Measurements from ENCODE around the gene C9orf78. TPM values are rescaled to one million over a fixed set of nuclear protein-coding genes. Genes with fewer than 3 reads are reported as not detected.

The C9orf78 gene
- total RNA-seq, 1 experiment from 2014 or later, result 128 TPM

DNA sequence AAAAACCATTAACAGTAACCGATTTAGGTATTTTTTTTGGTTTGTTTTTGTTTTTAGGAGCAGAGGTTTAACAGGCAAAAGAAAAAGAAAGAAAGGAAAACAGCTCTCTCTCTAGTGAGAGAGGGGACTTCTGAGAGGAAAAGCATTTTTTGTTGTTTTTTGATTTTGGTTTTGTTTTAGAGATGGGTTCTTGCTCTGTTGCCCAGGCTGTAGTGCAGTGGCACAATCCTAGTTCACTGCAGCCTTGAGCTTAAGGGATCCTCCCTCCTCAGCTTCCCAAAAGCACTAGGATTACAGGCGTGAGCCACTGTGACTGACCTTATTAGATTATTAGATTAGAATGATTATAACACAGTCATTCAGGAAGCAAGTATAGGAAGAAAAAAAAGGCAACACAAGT, 10.3 kb upstream of the C9orf78 start:
- DNase-seq (ENCODE audit: low read depth), result no peak

DNA sequence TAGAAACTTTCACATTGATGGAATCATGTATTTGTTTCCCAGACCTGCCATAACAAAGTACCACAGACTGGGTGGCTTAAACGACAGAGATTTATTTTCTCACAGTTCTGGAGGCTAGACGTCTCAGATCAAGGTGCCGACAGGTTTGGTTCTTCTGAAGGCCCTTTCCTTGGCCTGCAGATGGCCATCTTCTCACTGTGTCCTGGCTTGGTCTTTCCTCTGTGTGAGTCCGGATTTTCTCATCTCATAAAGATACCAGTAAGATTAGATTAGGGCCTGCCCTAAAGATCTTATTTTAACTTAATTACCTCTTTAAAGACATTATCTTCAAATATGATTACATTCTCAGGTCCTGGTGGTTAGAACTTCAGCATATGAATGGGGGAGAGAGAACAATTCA, 6.0 kb upstream of the C9orf78 start:
- no peak for DNase-seq (ENCODE audit: low read depth)

DNA sequence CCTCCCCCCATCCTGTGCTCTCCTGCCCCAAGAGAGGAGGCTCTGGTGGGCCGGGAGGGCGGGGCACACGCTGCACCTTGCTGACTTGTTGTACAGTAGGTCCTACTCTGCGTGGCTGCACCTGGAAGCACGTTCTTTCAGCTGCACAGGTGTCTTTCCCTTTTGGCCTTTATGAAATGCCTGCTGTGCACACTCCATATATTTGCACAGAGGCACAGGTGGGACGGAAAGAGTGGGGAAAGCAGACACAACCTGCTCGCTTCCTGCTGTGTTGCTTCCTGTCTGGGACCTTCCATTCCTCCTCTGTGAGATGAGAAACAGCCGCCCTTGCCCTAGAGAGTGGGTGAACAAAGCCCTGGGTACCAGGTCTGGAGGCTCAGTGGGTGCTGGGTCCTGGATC, 5.0 kb upstream of the C9orf78 start:
- DNase-seq (ENCODE audit: low read depth), result no peak

DNA sequence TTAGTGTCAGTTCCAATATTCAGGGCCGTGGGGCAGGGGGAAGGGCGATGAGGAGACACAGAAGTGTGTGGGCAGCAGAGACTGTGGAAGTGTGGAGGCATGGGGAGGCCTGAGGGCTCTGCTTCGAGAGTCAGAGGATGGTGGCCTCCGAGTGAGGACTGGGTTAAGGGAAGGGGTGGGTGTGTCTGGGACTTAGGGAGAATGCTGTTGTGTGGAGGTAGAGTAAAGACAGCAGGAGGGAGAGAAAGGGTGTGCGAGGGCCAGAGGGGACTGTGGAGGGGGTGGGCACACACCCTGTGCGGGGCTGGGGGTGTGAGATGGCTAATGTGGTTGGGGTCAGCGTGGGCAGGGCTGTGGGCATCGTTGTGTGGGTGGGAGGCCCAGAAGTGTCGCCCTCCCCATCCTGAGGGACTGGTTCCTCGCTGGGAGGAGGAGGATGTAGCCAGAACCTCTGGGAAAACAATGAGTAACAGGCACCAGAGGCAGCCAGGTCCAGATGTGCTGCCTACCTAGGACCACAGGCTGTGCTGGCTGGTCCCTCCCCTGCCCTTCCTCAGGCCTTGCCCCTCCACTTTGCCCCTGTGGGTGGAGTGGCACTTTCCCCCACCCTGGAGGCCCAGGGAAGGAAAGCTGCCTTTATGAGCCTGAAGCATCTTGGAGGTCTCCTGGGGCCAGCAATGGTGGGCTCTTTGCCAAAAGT, 4.4 kb upstream of the C9orf78 start:
- peak; percentile 35 for DNase-seq (ENCODE audit: low read depth)

DNA sequence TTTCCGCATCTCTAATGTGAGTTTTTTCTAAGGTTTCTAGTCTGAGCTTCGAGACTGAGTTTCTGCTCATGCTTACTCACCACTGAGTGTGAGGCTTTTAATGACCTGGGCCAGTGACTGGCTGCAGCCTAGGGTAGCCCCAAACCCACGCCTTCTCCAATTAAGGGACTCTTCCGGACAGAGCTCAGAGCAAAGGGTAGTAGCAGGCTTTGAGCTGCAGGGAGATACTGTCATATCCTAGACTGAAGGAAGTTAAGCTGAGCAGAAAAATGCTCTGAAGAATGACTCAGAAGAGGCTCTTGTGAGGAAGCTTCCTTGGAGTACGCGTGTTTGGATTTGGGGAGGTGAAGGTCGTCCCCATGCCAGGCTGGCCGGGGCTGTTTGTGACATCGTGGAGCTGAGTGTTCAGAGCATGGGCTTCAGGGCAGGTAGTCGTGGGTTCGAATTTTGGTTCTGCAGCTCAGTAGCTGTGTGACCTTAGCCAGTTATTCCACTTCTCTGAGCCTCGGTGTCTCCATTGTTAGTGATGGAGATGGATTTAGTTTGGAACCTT, 3.7 kb upstream of the C9orf78 start:
- peak; percentile 92 for DNase-seq (ENCODE audit: low read depth)

DNA sequence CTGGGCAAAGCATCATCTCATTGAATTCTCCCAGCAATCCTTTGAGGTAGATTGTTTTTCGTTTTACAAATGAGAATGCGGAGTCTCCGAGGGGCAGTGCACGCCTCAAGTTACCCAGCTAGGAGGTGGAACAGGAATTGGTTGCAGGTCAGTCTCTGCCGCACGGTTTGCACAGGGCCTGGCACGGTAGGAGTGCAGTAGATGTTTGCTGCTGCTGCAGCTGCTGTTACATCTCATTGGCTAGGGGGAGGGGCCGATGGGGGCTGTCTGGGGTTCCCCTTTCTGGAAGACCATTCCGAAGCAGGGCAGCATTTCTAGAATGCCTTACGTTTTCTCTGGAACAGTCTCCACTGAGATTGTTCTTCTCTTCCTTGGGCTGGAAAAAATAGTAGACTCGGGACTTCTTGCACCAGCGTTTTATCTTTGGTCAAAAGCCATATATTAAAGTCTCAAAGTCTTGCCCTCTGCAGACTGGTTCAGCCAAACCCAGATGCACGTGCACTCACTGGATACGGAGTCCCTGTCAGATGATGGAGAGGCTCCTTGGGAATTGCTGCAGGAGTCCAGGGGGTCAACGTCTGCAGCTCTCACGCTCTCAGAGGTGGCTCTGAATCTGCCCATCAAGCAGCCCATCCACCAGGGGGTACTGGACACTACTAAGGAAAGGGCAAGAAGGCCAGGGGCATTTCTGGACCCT, 1.4 kb upstream of the C9orf78 start:
- no peak for DNase-seq (ENCODE audit: low read depth)

DNA sequence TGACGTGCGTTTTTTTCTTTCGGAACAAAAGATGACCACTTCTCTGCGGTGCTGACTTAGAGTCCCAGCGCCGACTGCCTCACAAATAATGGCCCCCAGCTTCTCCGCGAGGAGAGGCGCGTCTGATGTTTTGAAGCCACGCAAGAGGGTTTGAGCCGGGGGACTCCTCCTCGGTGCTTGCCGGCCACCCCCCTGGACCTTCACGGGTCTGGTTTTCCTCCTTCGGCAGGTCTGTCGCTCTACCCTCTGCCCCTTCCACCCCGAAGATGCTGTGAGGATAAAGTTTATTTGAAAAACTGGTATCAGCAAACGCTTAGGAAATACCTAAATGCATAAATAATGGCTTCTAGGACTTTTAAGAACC, 767 bp upstream of the C9orf78 start:
- no peak for DNase-seq (ENCODE audit: low read depth)

DNA sequence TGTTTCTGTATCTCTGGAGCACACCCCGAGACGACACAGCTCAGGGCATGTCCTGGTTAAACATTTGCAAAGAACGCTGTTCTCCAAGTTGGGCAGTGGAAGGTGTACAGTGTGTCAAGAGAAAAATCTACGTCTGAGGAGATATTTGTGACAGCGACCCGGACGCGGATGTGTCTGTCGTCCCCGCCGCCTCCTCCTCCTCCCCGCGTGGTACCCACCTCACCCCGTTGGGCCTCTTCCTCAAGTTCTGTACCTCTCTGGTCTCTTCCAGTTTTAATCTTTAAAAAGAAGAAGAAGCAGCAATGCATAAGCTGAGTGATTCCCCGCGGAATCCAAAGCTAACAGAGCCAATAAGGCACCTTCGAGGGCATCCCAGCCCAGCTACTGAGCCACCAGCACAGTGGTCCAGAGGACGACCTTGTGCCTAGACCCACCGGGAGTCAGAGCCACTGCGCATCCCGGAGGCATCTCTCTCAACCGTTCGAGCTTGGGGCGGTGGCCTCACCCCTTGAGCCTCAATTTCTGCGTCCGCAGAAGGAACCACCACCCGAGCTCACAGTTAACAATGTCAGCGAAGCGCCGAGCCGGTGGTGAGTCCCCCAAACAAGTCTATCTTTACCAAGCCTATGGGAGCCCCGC, 467 bp downstream of the C9orf78 start:
- DNase-seq (ENCODE audit: low read depth), result peak; percentile 14

DNA sequence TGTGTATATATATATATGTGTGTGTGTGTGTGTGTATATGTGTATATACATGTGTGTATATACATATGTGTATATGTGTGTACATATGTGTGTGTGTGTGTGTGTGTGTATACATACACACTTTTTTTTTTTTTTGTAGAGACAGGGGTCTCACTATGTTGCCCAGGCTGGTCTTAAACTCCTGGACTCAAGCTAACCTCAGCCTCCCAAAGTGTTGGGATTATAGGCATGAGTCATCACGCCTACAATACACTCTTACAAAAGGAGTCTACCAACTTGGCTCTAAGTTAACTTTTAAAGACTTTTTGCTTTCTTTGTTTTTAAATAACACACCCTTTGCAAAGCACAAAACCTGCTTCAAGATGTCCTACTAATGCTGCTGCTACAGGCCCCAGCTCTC, 2.1 kb downstream of the C9orf78 start:
- no peak for DNase-seq (ENCODE audit: low read depth)

DNA sequence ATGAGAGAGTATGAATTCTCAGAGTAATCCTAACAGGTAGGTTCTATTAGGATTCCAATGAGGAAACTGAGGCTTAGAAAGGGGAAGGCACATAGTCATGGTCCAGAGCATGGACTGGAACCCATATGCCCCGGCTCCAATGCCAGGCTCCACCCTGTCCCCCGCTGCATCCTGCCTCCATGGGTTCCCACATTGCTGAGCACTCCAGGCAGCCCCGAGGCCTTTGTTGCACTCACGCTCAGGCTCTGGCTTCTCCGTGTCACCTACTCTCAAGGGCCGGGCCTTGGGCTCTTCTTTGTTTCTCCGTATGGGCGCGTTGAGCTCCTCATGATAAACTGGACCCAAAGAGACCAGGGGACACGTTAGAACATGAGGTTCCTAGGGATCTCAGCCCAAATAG, 6.1 kb downstream of the C9orf78 start:
- no peak for DNase-seq (ENCODE audit: low read depth)

DNA sequence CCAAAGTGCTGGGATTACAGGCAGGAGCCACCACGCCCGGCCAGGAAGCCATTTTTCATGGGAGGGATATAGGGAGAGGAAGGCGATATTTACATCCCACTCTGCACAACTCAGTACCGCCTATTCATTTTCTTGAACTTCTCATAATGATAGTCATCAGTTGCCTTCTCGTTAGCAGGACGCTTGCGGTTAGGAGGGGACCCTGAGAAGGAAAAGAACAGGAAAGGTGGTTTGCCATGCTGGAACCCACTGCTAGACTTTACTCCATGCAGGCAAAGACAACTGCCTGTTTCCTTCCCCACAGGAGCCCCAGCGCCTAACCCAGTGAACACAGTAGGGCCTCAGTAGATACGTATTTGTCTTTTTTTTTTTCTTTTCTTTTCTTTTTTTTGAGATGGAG, 7.0 kb downstream of the C9orf78 start:
- no peak for DNase-seq (ENCODE audit: low read depth)

DNA sequence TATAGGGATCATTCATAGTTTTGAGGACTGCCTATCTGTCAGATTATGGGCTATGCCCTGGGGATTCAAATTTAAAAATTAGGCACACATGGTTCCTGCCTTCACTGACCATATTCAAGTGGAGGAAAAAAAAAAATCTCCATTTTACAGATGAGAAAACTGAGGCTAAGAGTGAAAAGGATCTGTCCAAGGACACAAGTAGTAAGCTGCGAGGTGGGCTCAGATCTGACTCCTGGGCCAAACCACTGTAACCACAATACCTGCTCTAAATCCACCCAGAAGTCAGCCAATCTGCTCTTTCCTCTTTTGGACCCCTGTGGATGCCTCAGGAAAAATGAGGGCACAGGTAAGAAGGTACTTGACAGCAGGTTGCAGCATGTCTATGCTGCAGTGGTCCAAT, 8.3 kb downstream of the C9orf78 start:
- DNase-seq (ENCODE audit: low read depth), result no peak

DNA sequence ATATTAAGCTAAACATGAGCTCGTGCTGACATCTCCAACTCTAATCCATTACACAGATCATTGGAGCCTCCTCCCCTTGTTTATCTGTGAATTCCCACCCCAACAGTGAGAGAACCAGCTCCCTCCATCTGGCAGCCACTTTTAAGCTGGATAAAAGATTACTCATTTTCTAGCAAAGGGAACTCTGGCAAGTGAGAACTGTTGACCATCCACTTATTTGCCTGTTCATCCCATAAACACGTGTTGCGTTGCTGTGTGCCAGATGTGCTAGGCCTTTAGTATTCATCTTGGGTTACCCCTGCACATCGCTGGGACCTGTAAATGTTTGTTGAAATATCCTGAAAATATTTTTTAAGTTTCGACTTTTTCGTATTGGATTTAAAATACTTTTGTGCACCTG, 8.7 kb downstream of the C9orf78 start:
- no peak for DNase-seq (ENCODE audit: low read depth)

DNA sequence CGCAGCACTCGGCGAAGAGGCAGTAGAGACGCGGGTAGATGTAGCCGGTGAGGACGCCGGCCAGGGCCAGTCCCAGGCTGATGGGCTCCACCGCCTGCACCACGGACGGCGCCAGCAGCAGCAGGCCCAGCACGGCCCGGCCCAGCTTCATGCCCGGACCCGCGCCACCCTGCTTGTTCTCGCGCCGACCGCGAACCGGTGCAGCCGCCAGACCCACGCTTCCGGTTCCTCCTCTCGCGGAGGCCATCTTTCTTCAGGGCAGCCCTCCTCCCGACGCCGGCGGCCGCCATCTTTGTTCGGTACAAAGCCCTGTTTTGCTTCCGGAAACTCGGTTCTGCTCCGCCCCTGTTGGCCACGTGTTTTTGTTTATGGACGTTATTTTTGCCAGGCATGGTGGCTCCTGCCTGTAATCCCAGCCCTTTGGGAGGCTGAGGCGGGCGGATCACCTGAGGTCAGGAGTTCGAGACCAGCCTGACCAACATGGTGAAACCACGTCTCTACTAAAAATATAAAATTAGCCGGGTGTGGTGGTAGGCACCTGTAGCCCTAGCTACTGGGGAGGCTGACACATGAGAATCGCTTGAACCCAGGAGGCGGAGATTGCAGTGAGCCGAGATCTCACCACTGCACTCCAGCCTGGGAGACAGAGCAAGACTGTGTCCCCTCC, 11.0 kb downstream of the C9orf78 start, which contains the start of gene TOR1A:
TOR1A (minus strand) TSS at position 202 of the 667 bp plus-strand sequence; CDS start at position 151, 51 bp downstream.
- DNase-seq (ENCODE audit: low read depth), result peak; percentile 96

DNA sequence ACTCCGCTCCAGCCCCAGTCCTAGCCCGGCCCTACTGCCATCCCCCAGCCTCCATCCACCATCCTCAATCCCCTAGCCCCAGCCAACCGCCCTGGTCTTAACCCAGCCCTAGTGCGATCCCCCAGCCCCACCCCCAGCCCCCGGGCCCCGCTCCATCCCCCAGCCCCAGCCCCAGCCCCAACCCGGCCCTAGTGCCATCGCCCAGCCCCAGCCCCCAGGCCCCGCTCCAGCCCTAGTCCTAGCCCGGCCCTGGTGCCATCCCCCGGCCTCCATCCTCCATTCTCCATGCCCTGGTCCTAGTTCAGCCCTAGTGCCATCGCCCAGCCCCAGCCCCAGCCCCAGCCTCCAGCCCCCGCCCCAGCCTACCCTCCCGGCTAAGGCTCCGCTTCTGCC, 11.5 kb downstream of the C9orf78 start:
- DNase-seq (ENCODE audit: low read depth), result no peak

DNA sequence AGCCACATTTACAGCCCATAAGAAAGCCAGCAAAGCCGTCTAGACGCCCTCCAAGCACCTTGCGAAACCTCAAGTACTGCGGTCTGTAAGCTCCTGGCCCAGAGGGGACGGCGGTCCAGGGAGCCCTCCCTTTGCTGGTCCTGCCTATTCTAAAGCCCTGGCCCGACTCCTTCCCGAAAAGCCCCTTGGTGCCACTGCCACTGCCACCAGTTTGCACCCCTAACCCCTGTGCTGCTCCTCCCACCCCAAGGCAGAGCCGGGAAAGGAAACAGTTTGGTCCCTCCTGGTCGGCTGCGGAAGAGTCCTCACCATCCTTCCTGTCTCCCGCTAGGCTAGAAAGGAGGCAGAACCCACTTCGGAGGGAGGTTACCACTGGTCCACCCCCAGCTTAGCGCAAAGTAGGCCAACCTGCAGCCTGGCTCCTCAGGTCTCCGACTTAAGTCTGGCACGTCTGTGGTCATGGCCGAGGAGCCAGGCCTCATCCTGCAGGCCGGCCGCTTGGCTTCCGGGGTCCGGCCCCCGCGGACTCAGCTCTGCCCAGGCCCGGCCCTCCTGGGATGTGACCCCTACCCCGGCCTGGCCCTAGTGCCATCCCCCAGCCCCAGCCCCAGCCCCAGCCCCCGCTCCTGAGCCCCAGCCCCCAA, 12.1 kb downstream of the C9orf78 start:
- DNase-seq (ENCODE audit: low read depth), result peak; percentile 54

DNA sequence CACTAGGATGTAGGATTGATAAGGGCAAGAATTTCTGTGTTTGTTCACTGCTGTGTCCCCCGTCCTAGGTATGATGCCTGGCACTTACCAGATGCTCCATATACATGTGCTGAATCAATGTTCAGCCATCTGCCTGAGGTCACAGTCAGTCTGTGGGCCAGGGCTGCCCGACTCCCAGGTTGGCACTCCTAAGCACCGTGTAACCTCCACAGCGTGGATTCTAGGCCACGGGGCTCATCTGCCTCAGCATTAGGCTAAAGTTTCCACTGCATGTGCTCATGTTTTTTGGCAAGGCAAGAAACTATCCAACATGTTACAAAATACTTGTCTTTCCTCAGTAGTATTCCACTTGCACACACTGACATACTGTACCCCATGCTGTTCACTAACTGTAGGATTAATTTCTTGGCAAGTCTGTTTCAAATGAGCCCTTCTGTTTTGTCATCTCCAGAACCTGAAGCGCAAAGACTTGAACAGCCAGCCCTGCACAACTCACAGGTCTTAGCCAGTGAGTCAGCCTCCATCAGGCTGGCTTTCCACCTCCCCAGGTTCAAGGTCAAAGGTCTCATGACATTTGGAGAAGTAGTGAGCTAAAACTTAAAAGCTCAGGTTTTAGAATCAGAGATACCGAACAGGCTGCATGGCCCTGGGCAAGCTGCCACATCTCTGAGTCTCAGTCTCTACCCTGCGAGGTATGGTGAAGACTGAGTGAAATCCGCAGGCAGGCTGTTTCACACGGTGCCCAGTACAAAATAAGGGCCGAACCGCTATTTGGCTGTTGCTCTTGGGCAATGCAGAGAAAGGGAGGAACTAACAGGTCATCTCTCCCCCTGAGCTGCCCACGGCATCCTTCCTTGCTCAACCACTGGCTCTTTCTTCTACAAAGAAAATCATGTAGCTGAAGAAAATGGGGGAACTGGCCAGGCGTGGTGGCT, 18.3 kb downstream of the C9orf78 start:
- DNase-seq (ENCODE audit: low read depth), result no peak

DNA sequence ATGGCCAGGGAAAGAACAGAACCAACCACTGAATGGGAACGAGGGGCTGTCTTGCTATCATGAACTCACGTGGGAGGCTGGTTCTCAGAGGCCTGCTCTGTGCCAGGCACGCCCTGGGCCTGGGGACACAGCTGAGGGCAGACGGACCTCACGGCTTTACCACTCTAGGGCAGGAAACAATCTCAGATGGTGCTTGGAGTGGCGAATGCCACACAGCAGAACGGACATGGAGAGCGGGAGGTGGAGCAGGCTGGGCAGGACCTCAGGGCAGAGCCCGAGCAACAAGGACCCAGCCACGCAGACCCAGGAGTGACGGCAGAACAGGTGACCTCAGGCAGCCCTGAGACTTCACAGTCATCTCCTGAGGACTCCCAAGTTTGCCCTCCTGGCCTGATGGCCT, 19.8 kb downstream of the C9orf78 start:
- DNase-seq (ENCODE audit: low read depth), result no peak

DNA sequence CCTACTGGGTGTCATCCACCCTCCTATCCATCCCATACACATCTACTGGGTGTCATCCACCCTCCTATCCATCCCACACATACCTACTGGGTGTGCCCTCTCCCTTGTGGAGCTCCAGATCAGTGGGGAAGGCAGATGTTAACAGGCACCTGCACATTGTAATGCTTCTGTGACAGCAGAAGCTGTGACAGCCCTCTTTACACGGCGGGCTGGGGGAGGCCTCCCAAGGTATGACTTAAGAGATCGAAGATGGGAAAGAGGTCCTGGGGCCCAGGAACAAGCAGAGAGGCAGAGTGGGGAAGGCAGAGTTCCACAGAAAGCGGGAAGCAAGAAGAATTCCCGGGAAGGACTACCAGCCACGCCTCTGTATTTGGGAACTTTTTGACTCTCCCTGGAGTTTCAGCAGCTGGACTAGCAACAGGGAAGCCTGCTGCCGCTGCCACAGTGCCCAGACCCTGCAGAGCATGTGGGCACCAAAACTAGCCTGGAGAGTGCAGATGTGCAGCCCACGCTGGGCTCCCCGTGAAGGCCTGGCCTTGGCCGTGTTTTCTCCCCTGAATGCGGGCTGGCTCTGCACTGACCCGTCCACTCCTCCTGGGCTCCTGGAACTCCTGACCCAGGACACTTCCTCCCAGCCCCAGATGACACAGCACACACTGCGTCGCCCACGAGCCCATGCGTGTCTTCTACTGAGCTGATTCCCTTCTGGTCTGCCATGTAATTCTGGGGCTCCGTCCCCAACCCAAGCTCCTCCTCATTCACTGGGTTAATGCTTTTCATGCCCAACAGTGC, 20.4 kb downstream of the C9orf78 start:
- DNase-seq (ENCODE audit: low read depth), result no peak

DNA sequence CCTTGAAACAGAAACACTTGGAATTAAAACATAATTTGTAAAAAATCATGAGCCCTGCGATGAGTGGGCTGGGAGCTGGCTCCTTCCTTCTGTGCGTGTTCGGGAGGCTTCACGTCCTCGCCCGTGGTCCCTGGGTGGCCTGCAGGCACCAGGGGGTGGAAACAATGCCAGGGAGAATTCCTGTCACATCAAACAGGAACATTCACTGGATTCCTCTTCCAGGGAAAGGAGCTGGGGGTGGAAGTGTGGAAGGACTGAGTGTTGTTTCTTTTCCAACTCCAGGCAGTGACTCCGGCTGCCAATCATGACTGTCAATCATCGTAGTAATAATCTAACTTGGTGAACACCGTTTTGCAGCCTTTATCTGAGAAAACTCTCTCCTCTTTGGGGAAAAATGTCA, 21.4 kb downstream of the C9orf78 start:
- no peak for DNase-seq (ENCODE audit: low read depth)
